ENCODE data around the gene VEZT. TPM values are rescaled to one million over a fixed set of nuclear protein-coding genes. Genes with fewer than 3 reads are reported as not detected.

Gene VEZT
- total RNA-seq, 1 donor from 2014 or later = 57.4 TPM

DNA sequence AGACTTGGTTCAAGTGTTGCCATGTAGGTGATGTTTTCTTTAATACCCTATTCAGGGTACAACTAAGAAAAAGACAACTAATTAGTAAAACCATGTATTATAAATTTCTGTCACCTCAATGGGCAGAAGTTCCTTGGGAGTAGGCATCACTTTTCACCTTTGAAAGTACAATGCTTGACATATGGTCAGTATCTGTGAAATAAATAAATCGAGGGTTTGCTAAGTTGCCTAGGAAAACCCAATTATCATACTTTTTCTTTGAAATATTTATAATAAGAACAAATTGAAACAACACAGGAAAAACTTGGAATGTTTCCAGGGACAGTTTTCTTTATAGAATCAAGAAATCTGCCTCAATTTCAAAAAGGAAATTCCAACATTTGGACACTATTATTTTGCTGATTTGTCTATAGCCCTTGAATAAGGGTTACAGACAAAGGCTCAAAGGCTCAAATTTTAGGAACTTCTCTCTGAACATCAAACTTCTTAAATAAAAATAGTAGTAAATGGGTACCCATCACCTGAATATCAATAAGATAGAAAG, 14.0 kb upstream of the VEZT start:
- no peaks in the 10 kb centered on the region for H3K36me3 ChIP-seq (ENCODE audit: control insufficient read depth, insufficient read depth, low read length)
- TF ChIP-seq, protein P1, sequence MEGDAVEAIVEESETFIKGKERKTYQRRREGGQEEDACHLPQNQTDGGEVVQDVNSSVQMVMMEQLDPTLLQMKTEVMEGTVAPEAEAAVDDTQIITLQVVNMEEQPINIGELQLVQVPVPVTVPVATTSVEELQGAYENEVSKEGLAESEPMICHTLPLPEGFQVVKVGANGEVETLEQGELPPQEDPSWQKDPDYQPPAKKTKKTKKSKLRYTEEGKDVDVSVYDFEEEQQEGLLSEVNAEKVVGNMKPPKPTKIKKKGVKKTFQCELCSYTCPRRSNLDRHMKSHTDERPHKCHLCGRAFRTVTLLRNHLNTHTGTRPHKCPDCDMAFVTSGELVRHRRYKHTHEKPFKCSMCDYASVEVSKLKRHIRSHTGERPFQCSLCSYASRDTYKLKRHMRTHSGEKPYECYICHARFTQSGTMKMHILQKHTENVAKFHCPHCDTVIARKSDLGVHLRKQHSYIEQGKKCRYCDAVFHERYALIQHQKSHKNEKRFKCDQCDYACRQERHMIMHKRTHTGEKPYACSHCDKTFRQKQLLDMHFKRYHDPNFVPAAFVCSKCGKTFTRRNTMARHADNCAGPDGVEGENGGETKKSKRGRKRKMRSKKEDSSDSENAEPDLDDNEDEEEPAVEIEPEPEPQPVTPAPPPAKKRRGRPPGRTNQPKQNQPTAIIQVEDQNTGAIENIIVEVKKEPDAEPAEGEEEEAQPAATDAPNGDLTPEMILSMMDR (IDR thresholded peaks at IDR 0.05; ENCODE audit: insufficient read depth, low read length, severe bottlenecking) = no peak
- peak overlapping the region; percentile 19 for H3K4me3 ChIP-seq (ENCODE audit: low read depth, low read length)
- FAIRE-seq (no peak), DNase-seq (ENCODE audit: low read depth) (no peak)
- no peaks in the 10 kb centered on the region for H3K27me3 ChIP-seq (ENCODE audit: control insufficient read depth, insufficient read depth, low read length)

DNA sequence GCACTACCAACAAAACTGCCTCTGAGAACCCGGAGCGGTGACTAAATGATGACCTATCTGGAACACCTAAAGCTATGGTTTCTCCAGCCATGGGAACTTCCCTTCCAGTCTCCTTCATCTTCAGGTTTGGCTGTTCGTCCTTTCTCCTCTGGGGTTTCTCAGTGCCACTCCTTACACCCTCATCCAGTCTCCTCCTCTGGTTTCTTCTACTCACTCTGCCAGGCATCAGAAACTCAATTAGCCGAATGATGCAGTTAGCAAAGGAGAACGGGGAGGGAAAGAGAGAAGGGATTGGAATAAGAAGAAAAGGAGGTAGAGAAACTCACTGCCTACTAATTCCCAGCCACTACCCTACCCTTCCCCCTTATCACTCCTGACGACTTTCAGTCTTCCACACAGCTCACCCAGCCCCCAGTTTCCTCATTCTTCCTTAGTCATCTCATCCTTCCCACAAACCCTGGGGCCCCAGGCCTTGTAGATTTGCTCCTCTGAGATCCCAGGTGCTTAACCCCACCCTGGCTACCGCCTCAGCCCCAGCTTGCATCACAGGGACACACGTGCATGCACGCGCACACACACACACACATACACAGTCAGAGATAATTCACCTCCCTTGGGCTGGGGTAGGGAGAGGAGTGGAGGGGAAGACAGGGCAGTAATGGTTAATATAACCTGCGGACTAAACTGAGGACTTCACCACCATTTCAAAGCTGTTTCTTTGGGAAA, 13.3 kb upstream of the VEZT start:
- FAIRE-seq (peak; percentile 58), DNase-seq (ENCODE audit: low read depth) (peak; percentile 99)
- TF ChIP-seq, protein P1 (IDR thresholded peaks at IDR 0.05; ENCODE audit: insufficient read depth, low read length, severe bottlenecking) = no peak
- no peaks in the 10 kb centered on the region for H3K36me3 ChIP-seq (ENCODE audit: control insufficient read depth, insufficient read depth, low read length)
- no peaks in the 10 kb centered on the region for H3K27me3 ChIP-seq (ENCODE audit: control insufficient read depth, insufficient read depth, low read length)
- peak overlapping the region; percentile 19 for H3K4me3 ChIP-seq (ENCODE audit: low read depth, low read length)

DNA sequence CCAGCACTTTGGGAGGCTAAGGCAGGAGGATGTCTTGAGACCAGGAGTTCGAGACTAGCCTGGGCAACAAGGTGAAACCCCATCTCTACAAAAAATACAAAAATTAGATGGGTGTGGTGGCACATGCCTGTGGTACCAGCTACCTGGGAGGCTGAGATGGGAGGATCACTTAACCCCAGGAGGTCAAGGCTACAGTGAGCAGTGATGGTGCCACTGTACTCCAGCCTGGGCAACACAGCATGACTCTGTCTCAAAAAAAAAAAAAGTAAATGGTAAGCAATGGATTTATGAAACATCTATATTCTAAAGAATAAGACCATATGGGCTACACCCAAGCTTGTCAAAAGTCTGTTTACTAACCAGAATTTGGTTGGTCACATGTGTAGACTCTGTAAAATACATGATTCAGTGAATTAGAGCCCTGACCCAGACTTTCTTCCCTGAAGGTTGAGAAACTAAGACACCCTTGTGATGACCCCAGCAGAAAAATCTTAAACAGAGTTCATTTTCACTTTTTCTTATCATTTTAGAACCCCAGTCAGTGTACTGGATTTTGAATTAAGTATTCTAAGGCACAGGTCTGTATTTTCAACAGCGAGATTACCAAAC, 12.5 kb upstream of the VEZT start:
- FAIRE-seq = no peak
- H3K4me3 ChIP-seq (ENCODE audit: low read depth, low read length) = no peak overlapping the region
- TF ChIP-seq, protein P1 (IDR thresholded peaks at IDR 0.05; ENCODE audit: insufficient read depth, low read length, severe bottlenecking) = no peak
- no peaks in the 10 kb centered on the region for H3K36me3 ChIP-seq (ENCODE audit: control insufficient read depth, insufficient read depth, low read length)
- DNase-seq (ENCODE audit: low read depth) = no peak
- H3K27me3 ChIP-seq (ENCODE audit: control insufficient read depth, insufficient read depth, low read length) = no peaks in the 10 kb centered on the region

DNA sequence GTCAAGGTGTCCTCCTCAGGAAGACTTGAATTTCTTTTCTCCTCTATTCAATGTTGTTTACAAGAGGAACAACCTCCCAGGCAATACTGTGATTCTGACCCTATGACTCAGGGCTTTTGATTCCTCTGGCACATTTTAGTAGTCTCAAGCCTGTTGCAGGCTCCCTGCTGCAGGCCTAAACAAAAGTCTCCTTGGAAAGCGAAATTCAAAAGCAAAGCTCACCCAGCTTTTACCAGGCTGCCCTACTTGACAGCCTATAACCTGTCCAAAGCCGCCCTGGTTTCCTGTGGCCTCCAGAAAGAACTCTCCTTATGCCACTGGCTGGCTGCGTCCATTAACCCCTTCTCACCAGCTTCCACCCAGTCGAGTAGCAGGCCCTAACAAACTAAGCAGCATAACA, 11.9 kb upstream of the VEZT start:
- Histone ChIP-seq H3K4me3 (ENCODE audit: low read depth, low read length) (no peak overlapping the region), H3K27me3 (ENCODE audit: control insufficient read depth, insufficient read depth, low read length) (no peaks in the 10 kb centered on the region), H3K36me3 (ENCODE audit: control insufficient read depth, insufficient read depth, low read length) (peaks cover 2% of the 10 kb centered on the region)
- FAIRE-seq = no peak
- TF ChIP-seq, protein P1 (IDR thresholded peaks at IDR 0.05; ENCODE audit: insufficient read depth, low read length, severe bottlenecking) = no peak
- DNase-seq (ENCODE audit: low read depth) = peak; percentile 97

DNA sequence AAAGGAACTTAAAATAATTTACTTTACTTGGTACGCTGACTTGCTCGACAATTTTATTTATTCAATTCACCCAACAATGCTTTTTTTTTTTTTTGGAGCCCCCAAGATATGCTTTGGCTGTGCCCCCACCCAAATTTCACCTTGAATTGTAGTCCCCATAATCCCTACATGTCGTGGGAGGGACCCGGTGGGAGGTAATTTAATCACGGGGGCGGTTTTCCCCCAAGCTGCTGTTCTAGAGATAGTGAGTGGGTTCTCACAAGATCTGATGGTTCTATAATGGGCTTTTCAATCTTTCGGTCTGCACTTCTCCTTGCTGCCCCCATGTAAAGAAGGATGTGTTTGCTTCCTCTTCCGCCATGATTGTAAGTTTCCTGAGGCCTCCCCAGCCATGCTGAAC, 10.7 kb upstream of the VEZT start:
- H3K36me3 ChIP-seq (ENCODE audit: control insufficient read depth, insufficient read depth, low read length) = peaks cover 2% of the 10 kb centered on the region
- H3K4me3 ChIP-seq (ENCODE audit: low read depth, low read length) = no peak overlapping the region
- TF ChIP-seq, protein P1 (IDR thresholded peaks at IDR 0.05; ENCODE audit: insufficient read depth, low read length, severe bottlenecking) = no peak
- DNase-seq (ENCODE audit: low read depth) = no peak
- FAIRE-seq = no peak
- no peaks in the 10 kb centered on the region for H3K27me3 ChIP-seq (ENCODE audit: control insufficient read depth, insufficient read depth, low read length)
